PC-9 (cell line): ENCODE measurements around the gene BHLHE40. TPM values are rescaled to one million over a fixed set of nuclear protein-coding genes. Genes with fewer than 3 reads are reported as not detected.

Source experiments
- BruUV-seq: library from RNA; stranded (reverse); fragments of 400-500 nt; replicated peaks from 2 replicates; lab custom pipeline; 2021; lab: Mats Ljungman, UMichigan
- CTCF ChIA-PET: fragments of 300-600 bp; sonication (Branson Sonifier 250); formaldehyde crosslinking; loops from one replicate; lab custom pipeline; 2022; ENCODE audit warnings: antibody characterized with exemption; lab: Charles Lee
- POLR2A ChIA-PET: fragments of 300-600 bp; sonication (Branson Sonifier 250); formaldehyde crosslinking; loops from one replicate; lab custom pipeline; 2022; ENCODE audit warnings: antibody characterized with exemption; ENCODE audit not compliant: unreplicated experiment; lab: Charles Lee
- DNase-seq, 2 experiments: peaks; one replicate each; pipeline versions ENCODE4 v3.0.0 to v3.0.0-alpha.2; 2015 to 2022; ENCODE audit warnings: mixed read lengths in 1 of 2
- H2AFZ ChIP-seq: fragments of 200-600 bp; sonication (generic); 2 replicates; pipeline ENCODE4 v1.8.1; 2017; ENCODE audit warnings: antibody characterized with exemption
- H3F3A ChIP-seq: fragments of 200-600 bp; sonication (generic); 2 replicates; pipeline ENCODE4 v1.8.1; 2017; ENCODE audit warnings: antibody characterized with exemption, mild to moderate bottlenecking, low read depth; ENCODE audit not compliant: insufficient read depth
- H3K27ac ChIP-seq: fragments of 200-600 bp; sonication (generic); 2 replicates; pipeline ENCODE4 v1.6.1; 2016; ENCODE audit warnings: mixed run types
- H3K27me3 ChIP-seq: fragments of 200-600 bp; sonication (generic); 2 replicates; pipeline ENCODE4 v1.6.1; 2016; ENCODE audit warnings: low read depth, mixed run types; ENCODE audit not compliant: insufficient read depth
- H3K36me3 ChIP-seq: fragments of 200-600 bp; sonication (generic); 2 replicates; pipeline ENCODE4 v1.6.1; 2016; ENCODE audit warnings: low read depth, mixed run types
- H3K4me1 ChIP-seq: fragments of 200-600 bp; sonication (generic); replicated peaks from 2 replicates; pipeline ENCODE4 v1.6.1; 2016; ENCODE audit warnings: mixed run types; ENCODE audit not compliant: insufficient read depth
- H3K4me2 ChIP-seq: fragments of 200-600 bp; sonication (generic); 2 replicates; pipeline ENCODE4 v1.6.1; 2017; ENCODE audit warnings: mixed run types
- H3K4me3 ChIP-seq: fragments of 200-600 bp; sonication (generic); 2 replicates; pipeline ENCODE4 v1.6.1; 2016; ENCODE audit warnings: mixed run types
- H3K79me2 ChIP-seq: fragments of 200-600 bp; sonication (generic); 2 replicates; pipeline ENCODE4 v1.6.1; 2017; ENCODE audit warnings: low read depth, mixed run types
- H3K9me2 ChIP-seq: fragments of 200-600 bp; sonication (generic); 2 replicates; pipeline ENCODE4 v1.8.1; 2017; ENCODE audit warnings: mild to moderate bottlenecking; ENCODE audit not compliant: insufficient read depth
- H3K9me3 ChIP-seq: fragments of 200-600 bp; sonication (generic); 2 replicates; pipeline ENCODE4 v1.8.1; 2016; ENCODE audit warnings: low read depth; ENCODE audit not compliant: insufficient read depth
- H4K20me1 ChIP-seq: fragments of 200-600 bp; sonication (generic); 2 replicates; pipeline ENCODE4 v1.8.1; 2017; ENCODE audit not compliant: insufficient read depth
- EZH2 ChIP-seq: fragments of 200-600 bp; sonication (generic); IDR thresholded peaks from 2 replicates; pipeline ENCODE4 v1.8.0; 2017; ENCODE audit warnings: antibody characterized with exemption, low read depth
- intact Hi-C: fragments of 100-400 bp; cut with micrococcal nuclease; formaldehyde crosslinking; loops from one replicate; pipeline ENCODE4 v1.10.0; 2022; ENCODE audit not compliant: unreplicated experiment
- total RNA-seq: library from RNA; stranded (reverse); gene quantifications from 2 replicates; pipeline ENCODE4 v1.2.3, GENCODE V29; 2021
- TF ChIP-seq, protein P1 (sequence below): fragments of 200-600 bp; sonication (generic); conservative IDR thresholded peaks from 2 replicates; pipeline ENCODE4 v1.6.1; 2017; ENCODE audit warnings: mixed run types, antibody characterized with exemption, mild to moderate bottlenecking, moderate library complexity

BHLHE40 gene
- total RNA-seq, 1 experiment from 2014 or later: 45.5 TPM

DNA sequence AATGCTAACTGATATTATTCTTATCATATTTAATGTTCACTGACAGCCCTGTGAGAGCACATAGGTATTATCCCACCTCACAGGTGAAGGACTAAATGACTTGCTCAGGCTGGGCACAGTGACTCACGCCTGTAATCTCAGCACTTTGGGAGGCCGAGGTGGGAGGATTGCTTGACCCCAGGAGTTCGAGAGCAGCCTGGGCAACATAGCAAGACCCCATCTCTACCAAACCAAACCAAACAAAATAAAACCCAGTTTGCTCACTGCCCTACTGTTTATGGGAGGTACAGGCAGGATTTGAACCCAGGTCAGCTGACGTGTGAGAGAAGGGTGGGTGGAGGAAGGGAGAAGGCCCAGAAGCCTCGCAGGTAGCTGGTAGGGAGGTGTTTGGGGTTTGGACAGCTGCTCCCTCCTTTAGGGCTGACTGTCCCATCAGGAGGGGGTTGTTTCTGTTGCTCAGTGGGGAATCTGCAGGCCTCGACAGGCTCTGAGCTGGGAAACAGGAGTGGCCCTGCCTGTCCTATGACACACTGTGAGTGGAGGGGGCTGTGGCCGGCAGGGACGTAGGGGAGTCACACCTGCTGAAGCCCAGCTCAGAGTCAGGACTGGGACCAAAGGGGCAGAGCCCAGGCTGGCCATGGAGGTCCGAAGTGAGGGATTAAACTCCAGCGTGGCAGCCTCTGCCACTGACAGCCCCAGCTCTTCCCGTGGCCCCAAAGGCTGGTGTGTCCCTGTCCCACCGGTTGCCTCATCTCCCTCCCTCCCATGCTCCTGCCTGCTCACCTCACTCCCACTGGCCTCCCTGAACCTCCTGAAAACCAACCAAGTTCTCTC, 25.3 kb downstream of the BHLHE40 start:
- H3K9me2 ChIP-seq: no peaks in the 10 kb centered on the region
- BruUV-seq: no TSS peak
- intact Hi-C loops: no loop called here
- H3K79me2 ChIP-seq: no peaks in the 10 kb centered on the region
- H2AFZ ChIP-seq: no peak overlapping the region
- H4K20me1 ChIP-seq: no peaks in the 10 kb centered on the region
- no peak overlapping the region for H3K4me2 ChIP-seq
- no peaks in the 10 kb centered on the region for H3K27me3 ChIP-seq
- no peaks in the 10 kb centered on the region for H3K36me3 ChIP-seq
- H3F3A ChIP-seq: no peaks in the 10 kb centered on the region
- no peak for TF ChIP-seq EZH2
- TF ChIP-seq, protein P1, sequence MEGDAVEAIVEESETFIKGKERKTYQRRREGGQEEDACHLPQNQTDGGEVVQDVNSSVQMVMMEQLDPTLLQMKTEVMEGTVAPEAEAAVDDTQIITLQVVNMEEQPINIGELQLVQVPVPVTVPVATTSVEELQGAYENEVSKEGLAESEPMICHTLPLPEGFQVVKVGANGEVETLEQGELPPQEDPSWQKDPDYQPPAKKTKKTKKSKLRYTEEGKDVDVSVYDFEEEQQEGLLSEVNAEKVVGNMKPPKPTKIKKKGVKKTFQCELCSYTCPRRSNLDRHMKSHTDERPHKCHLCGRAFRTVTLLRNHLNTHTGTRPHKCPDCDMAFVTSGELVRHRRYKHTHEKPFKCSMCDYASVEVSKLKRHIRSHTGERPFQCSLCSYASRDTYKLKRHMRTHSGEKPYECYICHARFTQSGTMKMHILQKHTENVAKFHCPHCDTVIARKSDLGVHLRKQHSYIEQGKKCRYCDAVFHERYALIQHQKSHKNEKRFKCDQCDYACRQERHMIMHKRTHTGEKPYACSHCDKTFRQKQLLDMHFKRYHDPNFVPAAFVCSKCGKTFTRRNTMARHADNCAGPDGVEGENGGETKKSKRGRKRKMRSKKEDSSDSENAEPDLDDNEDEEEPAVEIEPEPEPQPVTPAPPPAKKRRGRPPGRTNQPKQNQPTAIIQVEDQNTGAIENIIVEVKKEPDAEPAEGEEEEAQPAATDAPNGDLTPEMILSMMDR: no peak
- no peak for DNase-seq
- H3K4me1 ChIP-seq: 0 out of 2 replicates have a peak, but pooled peaks cover 3% of the 10 kb centered on the region
- H3K27ac ChIP-seq: no peak overlapping the region
- H3K4me3 ChIP-seq: no peak overlapping the region
- CTCF ChIA-PET: no interaction called here
- POLR2A ChIA-PET: no interaction called here
- H3K9me3 ChIP-seq: no peaks in the 10 kb centered on the region

DNA sequence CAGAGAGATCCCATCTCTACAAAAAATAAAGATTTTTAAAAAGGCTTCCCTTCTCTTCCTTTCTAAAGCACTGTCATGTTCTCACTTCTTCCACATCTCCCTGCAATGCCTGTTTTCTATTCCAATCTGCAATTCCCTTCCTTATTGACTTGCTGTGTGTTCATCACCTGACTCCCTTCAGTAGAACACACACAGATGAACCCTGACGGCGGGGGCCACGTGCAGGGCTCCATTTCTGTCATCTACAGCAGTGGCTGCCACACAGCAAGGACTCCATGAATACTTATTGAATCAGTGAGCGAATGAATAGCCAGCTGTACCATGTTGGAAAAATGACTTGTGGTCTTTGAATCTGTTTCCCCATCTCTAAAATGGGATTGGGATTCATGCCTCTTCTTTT, 26.1 kb downstream of the BHLHE40 start:
- no peak overlapping the region for H2AFZ ChIP-seq

DNA sequence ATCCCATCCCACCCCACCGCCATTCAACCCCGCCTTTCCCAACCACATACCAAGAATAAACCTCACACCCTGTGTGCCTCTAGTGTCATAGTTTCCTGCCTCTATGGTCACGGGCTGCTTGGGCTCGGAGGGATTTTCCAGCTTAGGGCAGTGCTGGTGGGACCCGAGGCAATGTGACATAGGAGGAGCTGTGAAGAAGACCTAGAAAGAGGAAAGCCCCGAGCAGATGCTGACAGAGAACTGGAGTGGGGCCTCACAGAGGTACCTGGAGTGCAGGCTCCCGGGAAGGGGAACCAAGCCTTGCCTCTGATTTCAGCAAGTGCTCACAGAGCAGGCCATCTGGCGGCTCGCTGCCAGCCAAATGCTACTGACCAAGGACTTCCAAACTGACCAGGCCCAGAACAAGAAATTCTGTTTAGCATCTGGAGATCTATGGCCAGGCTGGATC, 27.5 kb downstream of the BHLHE40 start:
- Histone ChIP-seq H3K9me3 (no peaks in the 10 kb centered on the region), H3F3A (no peaks in the 10 kb centered on the region), H3K4me2 (no peak overlapping the region), H3K27ac (no peak overlapping the region), H3K4me3 (no peak overlapping the region), H3K36me3 (no peaks in the 10 kb centered on the region), H2AFZ (no peak overlapping the region), H3K27me3 (no peaks in the 10 kb centered on the region), H3K9me2 (no peaks in the 10 kb centered on the region), H4K20me1 (no peaks in the 10 kb centered on the region), H3K4me1 (0 out of 2 replicates have a peak, but pooled peaks cover 5% of the 10 kb centered on the region), H3K79me2 (no peaks in the 10 kb centered on the region)
- DNase-seq: no peak
- TF ChIP-seq EZH2: no peak
- TF ChIP-seq, protein P1: no peak
- intact Hi-C loops: no loop called here
- ChIA-PET POLR2A (no interaction called here), CTCF (no interaction called here)
- BruUV-seq: no TSS peak

More for the DNA sequence above, 26.1 kb downstream of the BHLHE40 start:
- Histone ChIP-seq H3K27me3 (no peaks in the 10 kb centered on the region), H3F3A (no peaks in the 10 kb centered on the region), H4K20me1 (no peaks in the 10 kb centered on the region), H3K36me3 (no peaks in the 10 kb centered on the region), H3K9me2 (no peaks in the 10 kb centered on the region), H3K27ac (no peak overlapping the region), H3K4me2 (no peak overlapping the region), H3K9me3 (no peaks in the 10 kb centered on the region), H3K79me2 (no peaks in the 10 kb centered on the region), H3K4me1 (no peaks in the 10 kb centered on the region), H3K4me3 (no peak overlapping the region)
- no TSS peak for BruUV-seq
- CTCF ChIA-PET: no interaction called here
- TF ChIP-seq EZH2: no peak
- TF ChIP-seq, protein P1: no peak
- intact Hi-C loops: no loop called here
- POLR2A ChIA-PET: no interaction called here
- no peak for DNase-seq
